ENCODE data around the gene IL1A. TPM values are rescaled to one million over a fixed set of nuclear protein-coding genes. Genes with fewer than 3 reads are reported as not detected.

Gene IL1A
- total RNA-seq, 1 experiment from 2014 or later = 0.10 TPM

DNA sequence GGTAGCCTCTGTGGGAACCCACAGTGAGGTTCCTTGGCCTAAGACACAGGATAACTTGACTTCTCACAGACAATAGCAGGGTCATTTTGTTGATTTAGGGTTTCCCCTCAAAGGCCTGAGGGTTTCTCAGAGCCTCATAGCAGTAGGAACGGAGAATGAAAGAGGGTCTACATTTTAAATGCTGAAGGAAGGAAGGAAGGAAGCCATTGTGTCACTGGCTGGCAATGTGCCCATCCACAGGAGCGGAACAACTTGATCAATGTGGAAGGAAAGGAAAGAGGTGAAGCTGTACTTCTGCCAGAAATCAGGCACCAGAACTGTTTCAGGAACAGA lies 47.2 kb upstream of the IL1A start:
- Histone ChIP-seq H3K4me2 (ENCODE audit: low read length) (no peak overlapping the region), H3K79me2 (ENCODE audit: insufficient read depth, low read length) (no peaks in the 10 kb centered on the region), H4K20me1 (ENCODE audit: insufficient read depth) (no peaks in the 10 kb centered on the region), H3K9ac (ENCODE audit: low read length) (no peak overlapping the region), H3K27ac (ENCODE audit: low read depth, low read length) (no peak overlapping the region), H3K9me2 (ENCODE audit: insufficient read depth) (no peaks in the 10 kb centered on the region), H3K4me3 (replicated peaks in 1 of 2; ENCODE audit: low read depth in 1 of 2, low read length in 2 of 2) (no peak overlapping the region), H3K4me1 (ENCODE audit: control insufficient read depth in 1 of 2, insufficient read depth in 2 of 2, low read length in 2 of 2) (peaks cover 12% of the 10 kb centered on the region in 2 experiments), H3K27me3 (ENCODE audit: insufficient read depth, low read length) (peaks cover 6% of the 10 kb centered on the region; the same call in 1 of the 2 replicates), H2AFZ (ENCODE audit: low read depth, low read length, poor library complexity, severe bottlenecking) (no peak overlapping the region), H3K36me3 (ENCODE audit: control insufficient read depth in 1 of 2, insufficient read depth in 2 of 2, low read length in 2 of 2) (no peaks in the 10 kb centered on the region), H3K9me3 (ENCODE audit: control insufficient read depth in 1 of 2, insufficient read depth in 1 of 2, low read depth in 1 of 2, low read length in 2 of 2) (no peaks in the 10 kb centered on the region)
- ChIA-PET RAD21 (ENCODE audit: low non-redundant PET in 1 of 2, low total read pairs in 2 of 2, uncharacterized antibody in 2 of 2, unreplicated experiment in 2 of 2) (no interaction called here), POLR2A (no interaction called here), CTCF (no interaction called here)
- ATAC-seq (no peak), DNase-seq (ENCODE audit: low read depth, low spot score) (no peak)
- intact Hi-C loops (cut with micrococcal nuclease) = no loop called here
- BruUV-seq (replicated peaks) = no TSS peak
- TF ChIP-seq YY1 (IDR thresholded peaks at IDR 0.05; ENCODE audit: extremely low read depth, insufficient replicate concordance, low read depth, low read length) (no peak), TCF7L2 (IDR thresholded peaks at IDR 0.05; ENCODE audit: borderline replicate concordance, extremely low read depth, insufficient read depth, insufficient read length) (no peak), CBX3 (IDR thresholded peaks at IDR 0.05; ENCODE audit: low read depth) (no peak), EGR1 (IDR thresholded peaks at IDR 0.05; ENCODE audit: low read depth) (no peak), POLR2AphosphoS5 (IDR thresholded peaks at IDR 0.05; ENCODE audit: low read depth, low read length) (no peak), RAD21 (IDR thresholded peaks at IDR 0.05; ENCODE audit: low read depth) (no peak), EZH2 (IDR thresholded peaks at IDR 0.05) (no peak), SP1 (IDR thresholded peaks at IDR 0.05; ENCODE audit: low read depth) (no peak), POLR2A (IDR thresholded peaks at IDR 0.05; ENCODE audit: borderline replicate concordance, extremely low read depth, insufficient read depth, insufficient read length) (no peak), EZH2phosphoT487 (IDR thresholded peaks at IDR 0.05; ENCODE audit: borderline replicate concordance) (no peak), ZNF274 (IDR thresholded peaks at IDR 0.05; ENCODE audit: low read depth, low read length) (no peak), ZFX (IDR thresholded peaks at IDR 0.05) (no peak), CEBPB (IDR thresholded peaks at IDR 0.05; ENCODE audit: low read depth) (no peak), ELF1 (IDR thresholded peaks at IDR 0.05; ENCODE audit: borderline replicate concordance, low read depth) (no peak)
- TF ChIP-seq, protein P1, sequence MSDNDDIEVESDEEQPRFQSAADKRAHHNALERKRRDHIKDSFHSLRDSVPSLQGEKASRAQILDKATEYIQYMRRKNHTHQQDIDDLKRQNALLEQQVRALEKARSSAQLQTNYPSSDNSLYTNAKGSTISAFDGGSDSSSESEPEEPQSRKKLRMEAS (IDR thresholded peaks at IDR 0.05) = no peak
- TF ChIP-seq, protein P2, sequence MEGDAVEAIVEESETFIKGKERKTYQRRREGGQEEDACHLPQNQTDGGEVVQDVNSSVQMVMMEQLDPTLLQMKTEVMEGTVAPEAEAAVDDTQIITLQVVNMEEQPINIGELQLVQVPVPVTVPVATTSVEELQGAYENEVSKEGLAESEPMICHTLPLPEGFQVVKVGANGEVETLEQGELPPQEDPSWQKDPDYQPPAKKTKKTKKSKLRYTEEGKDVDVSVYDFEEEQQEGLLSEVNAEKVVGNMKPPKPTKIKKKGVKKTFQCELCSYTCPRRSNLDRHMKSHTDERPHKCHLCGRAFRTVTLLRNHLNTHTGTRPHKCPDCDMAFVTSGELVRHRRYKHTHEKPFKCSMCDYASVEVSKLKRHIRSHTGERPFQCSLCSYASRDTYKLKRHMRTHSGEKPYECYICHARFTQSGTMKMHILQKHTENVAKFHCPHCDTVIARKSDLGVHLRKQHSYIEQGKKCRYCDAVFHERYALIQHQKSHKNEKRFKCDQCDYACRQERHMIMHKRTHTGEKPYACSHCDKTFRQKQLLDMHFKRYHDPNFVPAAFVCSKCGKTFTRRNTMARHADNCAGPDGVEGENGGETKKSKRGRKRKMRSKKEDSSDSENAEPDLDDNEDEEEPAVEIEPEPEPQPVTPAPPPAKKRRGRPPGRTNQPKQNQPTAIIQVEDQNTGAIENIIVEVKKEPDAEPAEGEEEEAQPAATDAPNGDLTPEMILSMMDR (IDR thresholded peaks at IDR 0.05 in 2 of 3, conservative IDR thresholded peaks at IDR 0.05 in 1 of 3; ENCODE audit: borderline replicate concordance in 1 of 3, insufficient read depth in 1 of 3, low read depth in 2 of 3, low read length in 2 of 3) = no peak
- TF ChIP-seq, protein P3, sequence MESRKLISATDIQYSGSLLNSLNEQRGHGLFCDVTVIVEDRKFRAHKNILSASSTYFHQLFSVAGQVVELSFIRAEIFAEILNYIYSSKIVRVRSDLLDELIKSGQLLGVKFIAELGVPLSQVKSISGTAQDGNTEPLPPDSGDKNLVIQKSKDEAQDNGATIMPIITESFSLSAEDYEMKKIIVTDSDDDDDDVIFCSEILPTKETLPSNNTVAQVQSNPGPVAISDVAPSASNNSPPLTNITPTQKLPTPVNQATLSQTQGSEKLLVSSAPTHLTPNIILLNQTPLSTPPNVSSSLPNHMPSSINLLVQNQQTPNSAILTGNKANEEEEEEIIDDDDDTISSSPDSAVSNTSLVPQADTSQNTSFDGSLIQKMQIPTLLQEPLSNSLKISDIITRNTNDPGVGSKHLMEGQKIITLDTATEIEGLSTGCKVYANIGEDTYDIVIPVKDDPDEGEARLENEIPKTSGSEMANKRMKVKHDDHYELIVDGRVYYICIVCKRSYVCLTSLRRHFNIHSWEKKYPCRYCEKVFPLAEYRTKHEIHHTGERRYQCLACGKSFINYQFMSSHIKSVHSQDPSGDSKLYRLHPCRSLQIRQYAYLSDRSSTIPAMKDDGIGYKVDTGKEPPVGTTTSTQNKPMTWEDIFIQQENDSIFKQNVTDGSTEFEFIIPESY (IDR thresholded peaks at IDR 0.05; ENCODE audit: extremely low read depth, insufficient replicate concordance, low read length) = no peak

All from HCT116 (cell line).